ENCODE results near the gene PPP1R14C. TPM values are rescaled to one million over a fixed set of nuclear protein-coding genes. Genes with fewer than 3 reads are reported as not detected.

PPP1R14C gene
- total and polyA plus RNA-seq, 7 donors = under 0.01 to 37.0 (median 19.8) TPM; not detected in 2

DNA sequence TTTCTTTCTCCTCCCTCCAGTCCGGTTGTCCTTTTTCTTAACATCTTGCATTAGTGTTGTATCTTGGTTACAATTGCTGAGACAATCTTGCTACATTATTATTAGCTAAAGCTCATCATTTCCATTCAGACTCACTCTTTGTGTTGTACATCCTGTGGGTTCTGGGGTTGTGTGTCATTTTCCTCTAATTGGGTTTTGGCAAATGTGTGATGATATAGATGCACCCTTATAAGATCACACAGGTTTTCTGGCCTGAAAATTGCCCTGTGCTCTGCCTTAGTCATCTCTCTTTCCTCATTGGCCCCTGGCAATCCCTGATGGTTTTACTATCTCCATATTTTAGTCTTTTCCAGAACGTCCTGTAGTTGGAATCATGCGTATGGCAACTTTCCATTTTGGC is 60.1 kb downstream of the PPP1R14C start:
- Histone ChIP-seq H3K27me3 (no peaks in the 10 kb centered on the region), H3K4me1 (no peaks in the 10 kb centered on the region), H3K36me3 (no peaks in the 10 kb centered on the region), H3K27ac (no peak overlapping the region), H3K4me3 (no peak overlapping the region), H3K9me3 (no peaks in the 10 kb centered on the region)
- no peak for DNase-seq
- TF ChIP-seq EP300 (IDR thresholded peaks at IDR 0.05) (no peak), POLR2AphosphoS5 (IDR thresholded peaks at IDR 0.05) (no peak), POLR2A (IDR thresholded peaks at IDR 0.05) (no peak)
- TF ChIP-seq, protein P1, sequence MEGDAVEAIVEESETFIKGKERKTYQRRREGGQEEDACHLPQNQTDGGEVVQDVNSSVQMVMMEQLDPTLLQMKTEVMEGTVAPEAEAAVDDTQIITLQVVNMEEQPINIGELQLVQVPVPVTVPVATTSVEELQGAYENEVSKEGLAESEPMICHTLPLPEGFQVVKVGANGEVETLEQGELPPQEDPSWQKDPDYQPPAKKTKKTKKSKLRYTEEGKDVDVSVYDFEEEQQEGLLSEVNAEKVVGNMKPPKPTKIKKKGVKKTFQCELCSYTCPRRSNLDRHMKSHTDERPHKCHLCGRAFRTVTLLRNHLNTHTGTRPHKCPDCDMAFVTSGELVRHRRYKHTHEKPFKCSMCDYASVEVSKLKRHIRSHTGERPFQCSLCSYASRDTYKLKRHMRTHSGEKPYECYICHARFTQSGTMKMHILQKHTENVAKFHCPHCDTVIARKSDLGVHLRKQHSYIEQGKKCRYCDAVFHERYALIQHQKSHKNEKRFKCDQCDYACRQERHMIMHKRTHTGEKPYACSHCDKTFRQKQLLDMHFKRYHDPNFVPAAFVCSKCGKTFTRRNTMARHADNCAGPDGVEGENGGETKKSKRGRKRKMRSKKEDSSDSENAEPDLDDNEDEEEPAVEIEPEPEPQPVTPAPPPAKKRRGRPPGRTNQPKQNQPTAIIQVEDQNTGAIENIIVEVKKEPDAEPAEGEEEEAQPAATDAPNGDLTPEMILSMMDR (IDR thresholded peaks at IDR 0.05) = no peak
- intact Hi-C loops (cut with DNase I) = no loop called here
- 78 to 81% methylated on average over 3 of the region's 3 CpGs for WGBS, 2 donors

DNA sequence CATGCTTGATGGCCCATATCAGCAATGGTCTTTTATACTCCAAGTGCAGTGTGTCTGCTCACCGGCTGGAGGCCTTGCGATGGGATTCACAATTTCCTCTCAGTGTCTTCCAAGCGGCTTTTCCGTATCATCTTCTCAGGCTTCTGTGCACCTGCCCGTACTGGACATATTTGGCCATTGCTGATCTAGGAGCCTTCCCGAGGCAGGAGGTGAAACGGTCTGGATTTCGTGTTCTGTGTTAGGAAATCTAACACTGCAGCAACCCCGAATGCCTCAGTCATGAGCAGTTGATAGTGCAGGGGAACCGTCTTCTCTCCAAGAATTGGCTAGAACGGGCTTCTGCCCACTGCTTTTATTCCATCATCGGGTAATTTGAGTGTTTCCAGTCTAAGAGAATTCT is 60.5 kb downstream of the PPP1R14C start:
- 96% methylated on average over 12 of the region's 12 CpGs for WGBS, 2 donors

DNA sequence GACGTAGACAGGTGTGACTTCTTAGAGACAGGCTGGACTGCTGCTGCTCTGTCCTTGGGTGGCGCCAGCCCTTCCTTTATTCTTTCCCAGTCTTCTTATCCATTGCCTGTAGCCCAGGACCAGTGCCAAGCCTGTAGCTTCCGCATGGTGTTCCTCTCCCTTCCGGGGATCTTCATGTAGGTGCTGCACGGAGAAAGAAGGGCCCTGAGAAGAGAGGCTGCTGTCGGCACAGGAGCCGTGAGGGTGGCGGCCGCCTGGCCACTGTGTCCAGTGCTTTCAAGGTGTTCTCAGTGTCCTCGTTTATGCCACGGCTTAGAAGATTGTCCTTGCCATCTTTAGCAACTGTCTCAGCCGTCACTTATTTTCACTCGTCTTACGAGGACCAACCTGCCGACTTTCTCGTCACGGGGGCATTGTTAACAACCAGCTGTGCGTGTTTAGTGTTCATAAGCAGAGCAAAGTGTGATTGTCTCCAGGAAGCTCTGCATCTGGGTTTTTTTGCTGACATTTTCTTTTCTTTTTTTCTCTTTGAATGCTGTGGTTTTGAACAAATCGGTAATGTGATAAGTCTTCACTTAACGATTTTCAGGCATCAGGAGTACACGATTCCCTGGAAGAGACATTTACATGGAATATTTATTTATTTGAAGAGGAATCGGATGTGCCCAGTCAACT is 61.2 kb downstream of the PPP1R14C start:
- no peaks in the 10 kb centered on the region for H3K36me3 ChIP-seq
- no peaks in the 10 kb centered on the region for H3K27me3 ChIP-seq
- TF ChIP-seq POLR2AphosphoS5 (IDR thresholded peaks at IDR 0.05) (no peak), EP300 (IDR thresholded peaks at IDR 0.05) (no peak), POLR2A (IDR thresholded peaks at IDR 0.05) (no peak)
- TF ChIP-seq, protein P1 (IDR thresholded peaks at IDR 0.05) = no peak
- H3K4me1 ChIP-seq = no peaks in the 10 kb centered on the region
- no peaks in the 10 kb centered on the region for H3K9me3 ChIP-seq
- no peak overlapping the region for H3K4me3 ChIP-seq
- DNase-seq = no peak
- H3K27ac ChIP-seq = no peak overlapping the region
- intact Hi-C loops (cut with DNase I) = no loop called here
- WGBS, 2 donors = 89 to 95% methylated on average over 22 of the region's 22 CpGs

More for the DNA sequence above, 60.5 kb downstream of the PPP1R14C start:
- no peaks in the 10 kb centered on the region for H3K4me1 ChIP-seq
- no peaks in the 10 kb centered on the region for H3K27me3 ChIP-seq
- no peaks in the 10 kb centered on the region for H3K9me3 ChIP-seq
- intact Hi-C loops (cut with DNase I) = no loop called here
- H3K36me3 ChIP-seq = no peaks in the 10 kb centered on the region
- no peak overlapping the region for H3K4me3 ChIP-seq
- no peak overlapping the region for H3K27ac ChIP-seq
- DNase-seq = no peak
- TF ChIP-seq POLR2AphosphoS5 (IDR thresholded peaks at IDR 0.05) (no peak), EP300 (IDR thresholded peaks at IDR 0.05) (no peak), POLR2A (IDR thresholded peaks at IDR 0.05) (no peak)
- TF ChIP-seq, protein P1 (IDR thresholded peaks at IDR 0.05) = no peak

DNA sequence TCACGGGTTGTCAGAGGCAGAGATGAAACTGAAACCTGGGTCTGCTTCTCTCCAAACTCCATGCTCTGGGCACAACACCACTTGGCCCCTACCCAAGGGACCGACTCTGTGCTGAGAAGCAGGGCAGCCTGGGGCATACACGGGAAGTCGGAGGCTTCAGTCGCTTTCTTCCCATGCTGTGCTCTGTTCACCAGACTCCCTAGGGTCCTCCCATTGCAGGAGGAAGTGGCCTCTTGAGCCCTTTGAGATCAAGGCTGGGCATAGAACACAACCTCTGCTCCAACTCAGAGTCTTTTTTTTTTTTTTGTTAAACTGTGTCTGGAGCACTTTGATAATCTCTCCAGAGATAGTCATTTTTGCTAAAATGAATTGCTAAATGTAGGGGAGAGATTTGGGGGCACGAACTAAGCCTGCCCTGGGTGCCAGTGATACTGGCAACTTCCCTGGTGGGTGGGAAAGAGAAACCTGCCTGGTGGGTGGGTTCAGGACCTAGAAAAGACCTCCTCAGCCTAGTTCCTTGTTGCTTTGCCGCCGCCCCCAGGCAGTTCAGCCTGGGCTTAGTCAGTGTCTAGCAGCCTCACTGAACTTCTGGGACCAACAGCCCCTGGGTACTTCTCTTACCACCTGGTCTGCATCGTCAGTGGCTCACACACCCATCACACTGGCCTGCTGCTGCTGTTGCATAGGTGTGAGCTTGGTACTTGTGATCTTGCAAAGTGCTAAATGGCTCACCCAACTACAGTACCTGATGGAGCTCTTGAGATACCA is 62.0 kb downstream of the PPP1R14C start:
- Histone ChIP-seq H3K27ac (no peak overlapping the region), H3K9me3 (no peaks in the 10 kb centered on the region), H3K36me3 (no peaks in the 10 kb centered on the region), H3K4me3 (no peak overlapping the region), H3K27me3 (no peaks in the 10 kb centered on the region), H3K4me1 (no peaks in the 10 kb centered on the region)
- DNase-seq = no peak
- TF ChIP-seq POLR2AphosphoS5 (IDR thresholded peaks at IDR 0.05) (no peak), POLR2A (IDR thresholded peaks at IDR 0.05) (no peak), EP300 (IDR thresholded peaks at IDR 0.05) (no peak)
- TF ChIP-seq, protein P1 (IDR thresholded peaks at IDR 0.05) = no peak
- WGBS, 2 donors = 57 to 83% methylated on average over 9 of the region's 9 CpGs
- intact Hi-C loops (cut with DNase I) = no loop called here
